K562 (cell line): ENCODE data around the gene CD79A. TPM values are rescaled to one million over a fixed set of nuclear protein-coding genes. Genes with fewer than 3 reads are reported as not detected.

Experiments used
- BDP1 ChIP-seq: IDR thresholded peaks from 3 replicates; pipeline ENCODE4 v1.6.1; 2011; ENCODE audit not compliant: insufficient read length, insufficient read depth
- BHLHE40 ChIP-seq: IDR thresholded peaks from 2 replicates; pipeline ENCODE4 v1.6.1; 2011; ENCODE audit warnings: low read length, improper control_type of control experiment
- CBFA2T2 ChIP-seq: fragments of 450-650 bp; conservative IDR thresholded peaks from 2 replicates; pipeline ENCODE4 v1.6.1; 2017; ENCODE audit warnings: mild to moderate bottlenecking
- FOSL1 ChIP-seq: fragments of 200-800 bp; sonication (Bioruptor generic); conservative IDR thresholded peaks from 2 replicates; pipeline ENCODE4 v1.6.1; 2016; ENCODE audit warnings: missing genetic modification characterization, missing compliant biosample characterization
- HMGXB4 ChIP-seq: sonication (generic); formaldehyde crosslinking; IDR thresholded peaks from 2 replicates; pipeline ENCODE4 v1.8.1; 2023; ENCODE audit warnings: mild to moderate bottlenecking, missing genetic modification reagents
- HOMEZ ChIP-seq: fragments of 250-450 bp; sonication (Bioruptor Pico); IDR thresholded peaks from 2 replicates; pipeline ENCODE4 v1.4.0; 2020; ENCODE audit warnings: mild to moderate bottlenecking, moderate library complexity
- JUNB ChIP-seq: fragments of 450-650 bp; formaldehyde crosslinking; conservative IDR thresholded peaks from 2 replicates; pipeline ENCODE4 v1.4.0; 2020; ENCODE audit warnings: mild to moderate bottlenecking
- KLF10 ChIP-seq: fragments of 250-450 bp; sonication (Bioruptor Pico); IDR thresholded peaks from 2 replicates; pipeline ENCODE4 v1.6.1; 2021; ENCODE audit warnings: matching md5 sums
- MAFF ChIP-seq: IDR thresholded peaks from 2 replicates; pipeline ENCODE4 v1.6.1; 2012; ENCODE audit warnings: low read length, improper control_type of control experiment
- MCM2 ChIP-seq: fragments of 450-650 bp; IDR thresholded peaks from 2 replicates; pipeline ENCODE4 v1.6.1; 2017; ENCODE audit warnings: low read depth, mild to moderate bottlenecking
- NCOA6 ChIP-seq: fragments of 450-650 bp; IDR thresholded peaks from 2 replicates; pipeline ENCODE4 v1.6.1; 2017; ENCODE audit warnings: mild to moderate bottlenecking
- NUFIP1 ChIP-seq: fragments of 450-650 bp; IDR thresholded peaks from 2 replicates; pipeline ENCODE4 v1.6.1; 2018; ENCODE audit not compliant: partially characterized antibody
- PHTF2 ChIP-seq: fragments of 250-450 bp; sonication (Bioruptor Pico); IDR thresholded peaks from 2 replicates; pipeline ENCODE4 v1.5.0; 2021; ENCODE audit warnings: mild to moderate bottlenecking
- RBFOX2 ChIP-seq: fragments of 200-400 bp; formaldehyde crosslinking; IDR thresholded peaks from 2 replicates; pipeline ENCODE4 v1.6.1; 2017; ENCODE audit warnings: low read depth, mild to moderate bottlenecking, low read length, moderate library complexity
- XRCC5 ChIP-seq: fragments of 200-400 bp; formaldehyde crosslinking; IDR thresholded peaks from 2 replicates; pipeline ENCODE4 v1.6.1; 2017; ENCODE audit warnings: low read depth, mild to moderate bottlenecking, low read length
- ZC3H8 ChIP-seq: fragments of 450-650 bp; IDR thresholded peaks from 2 replicates; pipeline ENCODE4 v1.6.1; 2017
- ZNF695 ChIP-seq: fragments of 450-650 bp; formaldehyde crosslinking; IDR thresholded peaks from 2 replicates; pipeline ENCODE4 v1.4.0; 2020; ENCODE audit warnings: mild to moderate bottlenecking, moderate library complexity
- polyA plus RNA-seq, 8 experiments: library from polyadenylated mRNA; depleted of rRNA in 4 of 8; stranded (reverse) in 5 of 8; unstranded in 3 of 8; fragments of >200 nt; fragmentation: Nextera tagmentation in 2 of 8; fragmentation: Illumina TruSeq in 1 of 8; extraction: Ambion mirVana in 2 of 8; extraction: Trizol in 1 of 8; gene quantifications; 2 replicates each; pipeline versions ENCODE4 v1.2.1 to v1.2.3, GENCODE V29; 2011 to 2014; ENCODE audit warnings: inconsistent platforms in 1 of 8, missing spikeins in 1 of 8
- total RNA-seq, 7 experiments: library from RNA; depleted of rRNA in 6 of 7; stranded (reverse); fragments of >200 nt in 6 of 7; fragmentation: Illumina TruSeq in 2 of 7; extraction: Trizol in 2 of 7; gene quantifications; 2 replicates each; pipeline versions ENCODE4 v1.2.1 to v1.2.3, GENCODE V29; 2011 to 2021; ENCODE audit warnings: low replicate concordance in 1 of 7
- TF ChIP-seq, protein P1 (sequence below), 3 experiments: fragments of 200-800 bp in 1 of 3; fragments of 250-450 bp in 1 of 3; fragments of 450-650 bp in 1 of 3; sonication (Bioruptor Pico) in 1 of 3; sonication (Bioruptor generic) in 1 of 3; formaldehyde crosslinking in 1 of 3; IDR thresholded peaks; 2 replicates each; pipeline versions ENCODE4 v1.6.1 to v1.8.0; 2016 to 2022; ENCODE audit warnings: mild to moderate bottlenecking in 2 of 3, missing genetic modification characterization in 2 of 3, missing compliant biosample characterization in 1 of 3, moderate library complexity in 1 of 3
- TF ChIP-seq, protein P2 (sequence below): sonication (generic); formaldehyde crosslinking; IDR thresholded peaks from 2 replicates; pipeline ENCODE4 v1.8.1; 2023; ENCODE audit warnings: missing genetic modification reagents, mild to moderate bottlenecking, borderline replicate concordance

CD79A gene
- total and polyA plus RNA-seq, 9 of the 15 experiments (the other 6 are each of a cell fraction or from before 2014, with no cell fraction given), result 0.04 to 0.72 (median 0.17) TPM; not detected in 3

- TF ChIP-seq HOMEZ (CRISPR knock-in tag) (no peak), ZNF695 (CRISPR knock-in tag) (no peak), RBFOX2 (no peak), FOSL1 (tag) (no peak), HMGXB4 (0 out of 2 replicates have a peak, but pooled peaks have one; percentile 57), KLF10 (CRISPR knock-in tag) (no peak), PHTF2 (CRISPR knock-in tag) (no peak), XRCC5 (0 out of 2 replicates have a peak, but pooled peaks have one; percentile 20), NCOA6 (no peak), MAFF (no peak), CBFA2T2 (no peak), BHLHE40 (peak; percentile 50), ZC3H8 (no peak), BDP1 (no peak), NUFIP1 (no peak), JUNB (CRISPR knock-in tag) (no peak), MCM2 (no peak)
- TF ChIP-seq, protein P1, sequence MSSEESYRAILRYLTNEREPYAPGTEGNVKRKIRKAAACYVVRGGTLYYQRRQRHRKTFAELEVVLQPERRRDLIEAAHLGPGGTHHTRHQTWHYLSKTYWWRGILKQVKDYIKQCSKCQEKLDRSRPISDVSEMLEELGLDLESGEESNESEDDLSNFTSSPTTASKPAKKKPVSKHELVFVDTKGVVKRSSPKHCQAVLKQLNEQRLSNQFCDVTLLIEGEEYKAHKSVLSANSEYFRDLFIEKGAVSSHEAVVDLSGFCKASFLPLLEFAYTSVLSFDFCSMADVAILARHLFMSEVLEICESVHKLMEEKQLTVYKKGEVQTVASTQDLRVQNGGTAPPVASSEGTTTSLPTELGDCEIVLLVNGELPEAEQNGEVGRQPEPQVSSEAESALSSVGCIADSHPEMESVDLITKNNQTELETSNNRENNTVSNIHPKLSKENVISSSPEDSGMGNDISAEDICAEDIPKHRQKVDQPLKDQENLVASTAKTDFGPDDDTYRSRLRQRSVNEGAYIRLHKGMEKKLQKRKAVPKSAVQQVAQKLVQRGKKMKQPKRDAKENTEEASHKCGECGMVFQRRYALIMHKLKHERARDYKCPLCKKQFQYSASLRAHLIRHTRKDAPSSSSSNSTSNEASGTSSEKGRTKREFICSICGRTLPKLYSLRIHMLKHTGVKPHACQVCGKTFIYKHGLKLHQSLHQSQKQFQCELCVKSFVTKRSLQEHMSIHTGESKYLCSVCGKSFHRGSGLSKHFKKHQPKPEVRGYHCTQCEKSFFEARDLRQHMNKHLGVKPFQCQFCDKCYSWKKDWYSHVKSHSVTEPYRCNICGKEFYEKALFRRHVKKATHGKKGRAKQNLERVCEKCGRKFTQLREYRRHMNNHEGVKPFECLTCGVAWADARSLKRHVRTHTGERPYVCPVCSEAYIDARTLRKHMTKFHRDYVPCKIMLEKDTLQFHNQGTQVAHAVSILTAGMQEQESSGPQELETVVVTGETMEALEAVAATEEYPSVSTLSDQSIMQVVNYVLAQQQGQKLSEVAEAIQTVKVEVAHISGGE (CRISPR knock-in tag; IDR thresholded peaks at IDR 0.05), result peak in 1 of 3 experiments; percentile 53; a peak in 1 of 6 replicates
- TF ChIP-seq, protein P2, sequence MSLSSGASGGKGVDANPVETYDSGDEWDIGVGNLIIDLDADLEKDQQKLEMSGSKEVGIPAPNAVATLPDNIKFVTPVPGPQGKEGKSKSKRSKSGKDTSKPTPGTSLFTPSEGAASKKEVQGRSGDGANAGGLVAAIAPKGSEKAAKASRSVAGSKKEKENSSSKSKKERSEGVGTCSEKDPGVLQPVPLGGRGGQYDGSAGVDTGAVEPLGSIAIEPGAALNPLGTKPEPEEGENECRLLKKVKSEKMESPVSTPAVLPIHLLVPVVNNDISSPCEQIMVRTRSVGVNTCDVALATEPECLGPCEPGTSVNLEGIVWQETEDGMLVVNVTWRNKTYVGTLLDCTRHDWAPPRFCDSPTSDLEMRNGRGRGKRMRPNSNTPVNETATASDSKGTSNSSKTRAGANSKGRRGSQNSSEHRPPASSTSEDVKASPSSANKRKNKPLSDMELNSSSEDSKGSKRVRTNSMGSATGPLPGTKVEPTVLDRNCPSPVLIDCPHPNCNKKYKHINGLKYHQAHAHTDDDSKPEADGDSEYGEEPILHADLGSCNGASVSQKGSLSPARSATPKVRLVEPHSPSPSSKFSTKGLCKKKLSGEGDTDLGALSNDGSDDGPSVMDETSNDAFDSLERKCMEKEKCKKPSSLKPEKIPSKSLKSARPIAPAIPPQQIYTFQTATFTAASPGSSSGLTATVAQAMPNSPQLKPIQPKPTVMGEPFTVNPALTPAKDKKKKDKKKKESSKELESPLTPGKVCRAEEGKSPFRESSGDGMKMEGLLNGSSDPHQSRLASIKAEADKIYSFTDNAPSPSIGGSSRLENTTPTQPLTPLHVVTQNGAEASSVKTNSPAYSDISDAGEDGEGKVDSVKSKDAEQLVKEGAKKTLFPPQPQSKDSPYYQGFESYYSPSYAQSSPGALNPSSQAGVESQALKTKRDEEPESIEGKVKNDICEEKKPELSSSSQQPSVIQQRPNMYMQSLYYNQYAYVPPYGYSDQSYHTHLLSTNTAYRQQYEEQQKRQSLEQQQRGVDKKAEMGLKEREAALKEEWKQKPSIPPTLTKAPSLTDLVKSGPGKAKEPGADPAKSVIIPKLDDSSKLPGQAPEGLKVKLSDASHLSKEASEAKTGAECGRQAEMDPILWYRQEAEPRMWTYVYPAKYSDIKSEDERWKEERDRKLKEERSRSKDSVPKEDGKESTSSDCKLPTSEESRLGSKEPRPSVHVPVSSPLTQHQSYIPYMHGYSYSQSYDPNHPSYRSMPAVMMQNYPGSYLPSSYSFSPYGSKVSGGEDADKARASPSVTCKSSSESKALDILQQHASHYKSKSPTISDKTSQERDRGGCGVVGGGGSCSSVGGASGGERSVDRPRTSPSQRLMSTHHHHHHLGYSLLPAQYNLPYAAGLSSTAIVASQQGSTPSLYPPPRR (CRISPR knock-in tag), result no peak
Measured at GRCh38 chr19:41883463-41883820, 6.4 kb downstream of the CD79A start (continued).
